Muscle of leg (tissue), 11 donors: ENCODE measurements around the gene PARM1. TPM values are rescaled to one million over a fixed set of nuclear protein-coding genes. Genes with fewer than 3 reads are reported as not detected.
A peak's percentile ranks its signal among the peaks of the same experiment; 100 is the strongest.

Experiments
- DNase-seq: peaks from one replicate; pipeline ENCODE4 v3.0.0; 2013
- H3K27ac ChIP-seq: one replicate; pipeline ENCODE4 v1.5.1; 2013; ENCODE audit warnings: mild to moderate bottlenecking, low read length, control low read depth
- H3K27me3 ChIP-seq: one replicate; pipeline ENCODE4 v1.6.1; 2013; ENCODE audit warnings: low read length; ENCODE audit not compliant: control insufficient read depth, insufficient read depth
- H3K36me3 ChIP-seq: one replicate; pipeline ENCODE4 v1.6.1; 2013; ENCODE audit warnings: low read length; ENCODE audit not compliant: control insufficient read depth, insufficient read depth
- H3K4me1 ChIP-seq: one replicate; pipeline ENCODE4 v1.6.1; 2013; ENCODE audit warnings: low read length; ENCODE audit not compliant: control insufficient read depth, insufficient read depth
- H3K4me3 ChIP-seq: one replicate; pipeline ENCODE4 v1.5.1; 2013; ENCODE audit warnings: low read length, control low read depth
- H3K9me3 ChIP-seq: replicated peaks from 2 replicates; pipeline ENCODE4 v1.6.1; 2013; ENCODE audit warnings: low read depth, low read length; ENCODE audit not compliant: control insufficient read depth
- WGBS: methylation state at CpG from one replicate; pipeline ENCODE4 v1.1.5; 2013; ENCODE audit warnings: missing lambda C conversion rate; ENCODE audit not compliant: insufficient coverage; 5-methylcytosine and 5-hydroxymethylcytosine counted together
- polyA plus RNA-seq, 8 donors: library from polyadenylated mRNA; unstranded; fragments of 120-200 nt; gene quantifications; one replicate each; pipeline versions ENCODE4 v1.2.1 to v1.2.3, GENCODE V29; 2013; ENCODE audit warnings: inconsistent platforms in 1 of 8, low replicate concordance in 1 of 8; ENCODE audit not compliant: insufficient read length in 8 of 8, insufficient read depth in 1 of 8
- total RNA-seq: library from RNA; stranded (reverse); fragments of 120-200 nt; gene quantifications from one replicate; pipeline ENCODE4 v1.2.4, GENCODE V29; 2013

Gene PARM1
- total and polyA plus RNA-seq, 9 donors = 58.0 to 100 (median 76.4) TPM

DNA sequence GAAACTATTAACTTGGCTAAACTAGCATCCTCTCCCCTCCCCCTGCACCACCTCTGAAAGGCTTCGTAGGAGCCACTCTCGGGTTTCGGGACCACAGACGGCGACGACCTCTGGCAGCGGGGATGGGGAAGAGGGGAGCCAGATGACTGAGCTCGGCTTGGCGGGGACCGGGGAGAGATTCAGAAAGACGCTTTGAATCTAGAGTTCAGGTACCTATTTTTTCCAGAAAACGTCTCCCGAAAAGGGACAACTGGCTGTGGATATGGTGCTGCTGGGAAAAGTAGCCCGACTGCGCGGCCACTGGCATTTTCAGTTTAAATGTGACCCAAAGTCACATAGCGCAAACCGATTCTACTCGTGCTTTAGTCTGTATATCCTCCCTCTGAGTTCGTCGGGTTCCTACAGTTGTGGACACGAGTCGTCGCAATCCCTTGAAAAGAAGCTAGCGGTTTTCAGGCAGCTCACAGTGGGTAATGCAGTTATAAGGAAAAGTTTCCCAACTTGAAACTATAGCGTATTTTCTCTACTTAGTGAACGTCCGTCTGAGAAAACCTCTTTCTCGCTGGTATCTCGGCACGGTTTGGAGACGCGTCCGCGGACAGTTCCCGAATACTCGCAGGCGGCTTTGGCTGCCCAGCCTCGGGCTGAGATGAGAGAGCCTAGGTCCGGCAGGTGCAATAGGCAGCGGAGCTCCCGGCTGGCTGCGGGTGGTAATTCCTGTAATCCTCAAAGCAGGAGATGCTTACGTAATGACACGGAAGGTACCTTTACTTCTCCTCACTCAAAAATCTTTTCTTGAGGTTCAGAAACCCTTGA, 1.3 kb downstream of the PARM1 start:
- Histone ChIP-seq H3K4me3 (peak overlapping the region; percentile 69), H3K4me1 (peaks cover 17% of the 10 kb centered on the region), H3K27me3 (peaks cover 28% of the 10 kb centered on the region), H3K36me3 (peaks cover 2% of the 10 kb centered on the region), H3K27ac (peak overlapping the region; percentile 79), H3K9me3 (no peaks in the 10 kb centered on the region)
- WGBS = under 1% methylated on average over 26 of the region's 45 CpGs
- DNase-seq = peak; percentile 74

DNA sequence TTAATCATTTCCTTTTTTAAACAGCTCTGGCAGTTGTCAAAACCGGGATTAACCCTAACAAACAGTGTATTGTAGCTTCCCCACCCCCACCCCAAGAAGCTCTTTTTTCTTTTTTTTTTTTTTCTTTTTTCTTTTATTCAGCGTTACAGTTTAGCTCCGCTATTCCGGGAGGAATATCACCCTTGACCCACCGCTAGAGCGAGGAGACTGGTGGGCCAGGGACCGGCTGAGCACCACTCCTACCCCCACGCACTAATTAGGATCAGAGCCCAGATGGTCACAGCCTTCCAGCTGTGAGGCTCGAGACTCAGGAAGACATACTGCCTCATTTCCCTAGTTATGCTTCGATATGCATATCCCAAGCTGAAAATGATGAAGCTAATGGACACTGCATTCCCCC, 2.0 kb downstream of the PARM1 start:
- Histone ChIP-seq H3K27me3 (peaks cover 28% of the 10 kb centered on the region), H3K36me3 (peaks cover 2% of the 10 kb centered on the region), H3K9me3 (no peaks in the 10 kb centered on the region), H3K4me1 (peaks cover 17% of the 10 kb centered on the region), H3K27ac (peak overlapping the region; percentile 79), H3K4me3 (peak overlapping the region; percentile 69)
- DNase-seq = peak; percentile 43
- WGBS = 0% methylated on average over 1 of the region's 10 CpGs

DNA sequence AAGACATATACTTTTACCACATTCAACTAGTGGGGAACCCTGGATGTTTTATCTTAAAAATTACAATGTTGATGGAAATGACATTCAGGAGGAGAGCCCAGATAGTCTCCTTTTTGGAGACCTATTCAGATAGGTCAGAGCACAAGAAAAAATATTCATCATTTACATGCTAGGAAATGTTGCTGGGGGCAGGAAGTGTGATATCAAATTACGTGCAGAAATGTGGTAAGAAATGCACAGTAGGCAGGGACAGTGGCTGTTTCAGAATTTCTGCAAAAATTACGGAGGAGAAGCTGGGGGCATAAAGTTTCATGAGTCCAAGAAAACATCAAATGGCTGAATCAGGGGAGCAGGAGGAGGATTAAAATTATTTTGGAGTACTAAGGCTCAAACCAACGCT, 8.2 kb downstream of the PARM1 start:
- H3K36me3 ChIP-seq = no peaks in the 10 kb centered on the region
- peaks cover 4% of the 10 kb centered on the region for H3K27me3 ChIP-seq
- WGBS = 68% methylated on average over 2 of the region's 3 CpGs
- no peaks in the 10 kb centered on the region for H3K9me3 ChIP-seq
- DNase-seq = no peak
- no peak overlapping the region for H3K4me3 ChIP-seq
- H3K27ac ChIP-seq = no peak overlapping the region
- no peaks in the 10 kb centered on the region for H3K4me1 ChIP-seq

DNA sequence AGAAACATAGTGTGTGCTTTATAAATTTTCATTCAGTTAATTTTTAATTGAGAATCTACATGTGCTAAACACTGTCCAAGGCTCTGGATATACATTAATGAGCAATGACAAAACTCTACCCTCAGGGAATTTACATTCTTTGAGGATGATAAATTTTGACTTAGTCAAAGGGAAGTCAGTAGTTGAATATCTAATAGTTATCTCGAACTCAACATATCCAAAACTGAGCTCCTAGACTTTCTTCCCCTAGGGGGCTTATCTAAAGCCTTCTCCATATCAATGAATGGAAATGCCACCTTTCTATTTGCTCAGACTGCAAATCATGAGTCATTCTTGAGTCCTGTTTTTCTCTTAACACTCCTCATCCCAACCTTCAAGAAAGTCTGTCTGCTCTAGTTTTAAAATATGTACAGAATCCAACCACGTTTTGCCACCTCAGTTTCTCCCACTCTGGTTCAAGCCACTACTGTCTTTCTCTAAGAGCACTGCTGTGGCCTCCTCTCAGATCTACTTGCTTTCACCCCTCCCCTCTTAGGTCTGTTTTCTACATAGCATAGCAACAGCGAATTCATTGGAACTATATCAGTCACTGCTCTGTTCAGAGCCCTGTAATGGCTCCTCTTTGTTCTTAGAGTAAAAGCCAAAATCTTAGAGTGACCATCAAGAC, 9.5 kb downstream of the PARM1 start:
- WGBS = 89% methylated on average over 2 of the region's 3 CpGs

DNA sequence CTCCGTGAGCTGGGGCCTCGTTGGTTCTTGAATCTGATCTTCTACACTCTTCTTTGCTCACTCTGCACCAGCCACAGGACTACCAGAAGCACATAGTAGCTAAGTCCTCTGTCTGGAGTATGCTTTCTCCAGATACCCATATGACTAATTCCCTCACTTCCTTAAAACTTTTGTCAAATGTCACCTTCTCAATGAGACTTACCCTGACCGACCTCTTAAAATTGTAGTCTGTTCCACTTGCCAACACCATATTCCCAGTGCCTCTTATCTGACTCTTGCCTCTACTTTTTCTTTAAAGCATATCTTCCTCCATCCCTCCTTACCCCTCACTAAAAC, 10.0 kb downstream of the PARM1 start:
- Histone ChIP-seq H3K27me3 (no peaks in the 10 kb centered on the region), H3K4me1 (no peaks in the 10 kb centered on the region), H3K4me3 (no peak overlapping the region), H3K27ac (no peak overlapping the region), H3K36me3 (no peaks in the 10 kb centered on the region), H3K9me3 (no peaks in the 10 kb centered on the region)
- 84% methylated on average over 3 of the region's 3 CpGs for WGBS
- no peak for DNase-seq

More for the DNA sequence above, 9.5 kb downstream of the PARM1 start:
- Histone ChIP-seq H3K4me1 (no peaks in the 10 kb centered on the region), H3K36me3 (no peaks in the 10 kb centered on the region), H3K27ac (no peak overlapping the region), H3K27me3 (no peaks in the 10 kb centered on the region), H3K9me3 (no peaks in the 10 kb centered on the region), H3K4me3 (no peak overlapping the region)
- DNase-seq = no peak

DNA sequence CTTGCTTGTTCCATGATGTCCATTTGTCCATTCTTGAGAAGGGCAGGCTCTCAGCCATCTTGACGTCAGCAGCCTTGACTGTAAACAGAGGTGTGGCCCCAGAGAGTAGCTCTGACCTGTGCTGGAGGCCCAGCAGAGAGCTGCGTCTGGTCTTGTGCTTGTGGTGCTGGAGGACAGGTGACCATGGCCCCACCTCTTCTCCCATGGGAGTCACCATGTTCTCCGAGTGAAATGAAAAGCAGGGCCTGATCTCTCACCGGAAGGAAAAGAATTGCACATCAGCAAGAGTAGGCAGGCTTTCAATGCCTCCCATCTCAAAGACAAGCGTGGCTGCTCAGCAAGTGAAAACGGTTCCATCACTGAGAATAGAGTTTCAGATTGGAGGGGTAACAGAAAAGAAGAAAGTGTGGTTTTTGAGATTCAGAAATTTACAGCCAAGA, 11.5 kb downstream of the PARM1 start:
- no peak overlapping the region for H3K27ac ChIP-seq
- no peak for DNase-seq
- H3K4me1 ChIP-seq = no peaks in the 10 kb centered on the region
- H3K27me3 ChIP-seq = no peaks in the 10 kb centered on the region
- WGBS = 62% methylated on average over 3 of the region's 6 CpGs
- H3K4me3 ChIP-seq = no peak overlapping the region
- no peaks in the 10 kb centered on the region for H3K36me3 ChIP-seq
- no peaks in the 10 kb centered on the region for H3K9me3 ChIP-seq

DNA sequence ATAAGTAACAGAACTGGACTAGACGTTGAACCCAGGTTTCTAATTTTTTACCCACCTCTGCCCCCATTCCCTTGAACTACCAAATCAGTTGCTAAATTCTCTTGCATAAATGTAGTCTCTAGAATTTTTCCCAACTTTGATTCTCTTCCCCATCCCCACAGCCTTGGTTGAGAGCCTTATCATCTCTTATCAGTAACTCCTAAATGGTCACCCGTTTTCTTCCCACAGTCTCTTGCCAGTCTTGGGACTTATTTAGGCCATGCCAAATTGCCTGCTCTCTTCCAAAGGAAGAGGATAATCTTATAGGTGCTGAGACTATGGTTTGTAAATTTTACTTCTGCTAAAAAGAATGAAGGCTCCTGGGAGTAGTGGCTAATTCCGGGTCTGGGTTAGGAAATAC, 13.3 kb downstream of the PARM1 start:
- 70% methylated on average over 1 of the region's 3 CpGs for WGBS
- Histone ChIP-seq H3K27me3 (no peaks in the 10 kb centered on the region), H3K36me3 (no peaks in the 10 kb centered on the region), H3K4me3 (no peak overlapping the region), H3K9me3 (no peaks in the 10 kb centered on the region), H3K4me1 (no peaks in the 10 kb centered on the region), H3K27ac (no peak overlapping the region)
- no peak for DNase-seq

DNA sequence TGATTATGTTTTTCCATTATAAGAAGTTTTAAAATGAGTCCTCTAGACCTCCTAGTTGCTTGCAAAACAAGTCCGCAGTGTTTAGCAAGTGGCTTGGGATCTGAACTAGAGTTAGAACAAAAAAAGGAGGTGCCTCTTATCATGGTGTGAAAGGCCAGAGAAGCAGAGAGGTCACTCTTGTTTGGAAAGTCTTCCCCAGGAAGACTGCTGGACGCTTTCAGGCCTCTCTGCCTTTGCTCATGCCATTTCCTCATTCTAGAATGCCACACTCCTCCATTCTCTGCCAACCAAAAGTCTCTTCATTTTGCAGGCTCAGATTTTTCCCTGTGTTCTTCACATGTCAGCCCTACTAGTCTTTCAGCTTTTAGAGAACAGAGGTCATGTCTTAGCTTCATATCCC, 14.9 kb downstream of the PARM1 start:
- H3K4me3 ChIP-seq = no peak overlapping the region
- no peak overlapping the region for H3K27ac ChIP-seq
- WGBS = 69% methylated on average over 2 of the region's 2 CpGs
- H3K27me3 ChIP-seq = no peaks in the 10 kb centered on the region
- no peak for DNase-seq
- no peaks in the 10 kb centered on the region for H3K36me3 ChIP-seq
- no peaks in the 10 kb centered on the region for H3K4me1 ChIP-seq
- no peaks in the 10 kb centered on the region for H3K9me3 ChIP-seq

DNA sequence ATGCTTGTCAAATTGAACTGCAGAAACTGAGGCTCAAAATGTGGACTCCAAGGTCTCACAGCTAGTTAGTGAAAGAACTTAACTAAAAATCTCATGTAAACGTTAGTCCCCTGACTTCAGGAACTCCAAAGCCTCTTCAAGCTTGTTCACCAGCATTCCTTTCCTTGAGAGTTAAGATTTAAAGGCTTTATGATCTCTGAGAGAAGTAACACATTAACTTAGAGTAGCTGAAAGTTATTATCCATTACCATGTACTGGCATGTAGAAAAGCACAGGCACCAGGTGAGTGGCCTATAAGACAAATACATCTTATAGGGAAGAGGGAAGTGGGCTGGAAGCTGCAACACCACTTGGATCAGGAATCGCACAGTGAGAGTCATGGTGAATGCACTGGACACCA, 15.3 kb downstream of the PARM1 start:
- no peaks in the 10 kb centered on the region for H3K27me3 ChIP-seq
- no peak for DNase-seq
- no peaks in the 10 kb centered on the region for H3K9me3 ChIP-seq
- no peaks in the 10 kb centered on the region for H3K36me3 ChIP-seq
- WGBS = 100% methylated on average over 1 of the region's 2 CpGs
- no peak overlapping the region for H3K4me3 ChIP-seq
- no peak overlapping the region for H3K27ac ChIP-seq
- H3K4me1 ChIP-seq = peaks cover under 1% of the 10 kb centered on the region

DNA sequence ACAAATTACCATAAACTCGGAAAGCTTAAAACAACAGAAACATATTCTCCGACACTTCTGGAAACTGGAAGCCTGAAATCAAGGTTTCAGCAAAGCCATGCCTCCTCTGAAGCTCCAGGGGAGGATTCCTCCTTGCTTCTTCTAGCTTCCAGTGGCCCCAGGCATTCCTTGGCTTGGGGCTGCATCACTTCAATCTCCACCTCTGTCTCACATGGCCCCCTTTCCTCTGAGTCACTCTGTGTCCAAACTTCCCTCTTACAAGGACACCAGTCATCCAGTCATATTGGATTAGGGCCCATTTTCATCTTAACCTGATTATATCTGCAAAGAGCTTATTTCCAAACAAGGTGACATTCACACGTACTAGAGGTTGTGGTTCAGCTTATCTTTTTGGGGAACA, 17.3 kb downstream of the PARM1 start:
- H3K4me3 ChIP-seq = no peak overlapping the region
- H3K27me3 ChIP-seq = no peaks in the 10 kb centered on the region
- H3K9me3 ChIP-seq = no peaks in the 10 kb centered on the region
- no peak for DNase-seq
- WGBS = 89% methylated on average over 1 of the region's 3 CpGs
- H3K36me3 ChIP-seq = no peaks in the 10 kb centered on the region
- H3K4me1 ChIP-seq = peaks cover 4% of the 10 kb centered on the region
- no peak overlapping the region for H3K27ac ChIP-seq
